SK-N-SH (cell line): ENCODE results near the gene C8G. TPM values are rescaled to one million over a fixed set of nuclear protein-coding genes. Genes with fewer than 3 reads are reported as not detected.

Experiments used
- CTCF ChIA-PET: fragments of 300-600, 350-600 bp; formaldehyde crosslinking; extraction: SDS; loops from one replicate; lab custom pipeline; 2021; lab: Yijun Ruan, JAX
- POLR2A ChIA-PET: fragments of 350-600 bp; sonication (Branson Sonifier 250); formaldehyde crosslinking; extraction: SDS; loops from one replicate; lab custom pipeline; 2020; ENCODE audit warnings: antibody characterized with exemption, inconsistent platforms; lab: Yijun Ruan, JAX
- DNase-seq: peaks from one replicate; pipeline ENCODE4 v3.0.0; 2012
- H2AFZ ChIP-seq: fragments of 200-600 bp; sonication (generic); 2 replicates; pipeline ENCODE4 v1.8.1; 2016; ENCODE audit warnings: antibody characterized with exemption, mild to moderate bottlenecking, low read depth
- H3F3A ChIP-seq: fragments of 200-600 bp; sonication (generic); replicated peaks from 2 replicates; pipeline ENCODE3; 2016; ENCODE audit warnings: antibody characterized with exemption, mild to moderate bottlenecking; ENCODE audit not compliant: insufficient read depth
- H3K27ac ChIP-seq, 2 experiments: fragments of 200-500 bp in 1 of 2; fragments of 200-600 bp in 1 of 2; sonication (Bioruptor generic) in 1 of 2; sonication (generic), shearing (Covaris generic) in 1 of 2; 2 replicates each; pipeline versions ENCODE4 v1.5.1 to v1.6.1; 2014 to 2016; ENCODE audit warnings: low read depth in 2 of 2, inconsistent platforms in 1 of 2, low read length in 1 of 2, mild to moderate bottlenecking in 1 of 2, mixed read lengths in 1 of 2
- H3K27me3 ChIP-seq: fragments of 200-600 bp; sonication (generic), shearing (Covaris generic); 2 replicates; pipeline ENCODE4 v1.6.1; 2016; ENCODE audit warnings: mixed run types; ENCODE audit not compliant: insufficient read depth
- H3K36me3 ChIP-seq, 2 experiments: fragments of 200-500 bp in 1 of 2; fragments of 200-600 bp in 1 of 2; sonication (Bioruptor generic) in 1 of 2; sonication (generic) in 1 of 2; replicated peaks in 1 of 2; 2 replicates each; pipeline versions ENCODE3 to v1.5.1; 2014 to 2016; ENCODE audit warnings: low read length in 1 of 2, mild to moderate bottlenecking in 1 of 2; ENCODE audit not compliant: insufficient read depth in 2 of 2, control insufficient read depth in 1 of 2
- H3K4me1 ChIP-seq, 2 experiments: fragments of 200-500 bp in 1 of 2; fragments of 200-600 bp in 1 of 2; sonication (Bioruptor generic) in 1 of 2; sonication (generic), shearing (Covaris generic) in 1 of 2; 2 replicates each; pipeline versions ENCODE4 v1.5.1 to v1.6.1; 2014 to 2016; ENCODE audit warnings: low read depth in 1 of 2, low read length in 1 of 2, mixed run types in 1 of 2; ENCODE audit not compliant: insufficient read depth in 2 of 2, control insufficient read depth in 1 of 2
- H3K4me2 ChIP-seq: fragments of 200-600 bp; sonication (generic), shearing (Covaris generic); 2 replicates; pipeline ENCODE4 v1.6.1; 2017; ENCODE audit warnings: mixed run types
- H3K4me3 ChIP-seq, 2 experiments: fragments of 200-500 bp in 1 of 2; fragments of 200-600 bp in 1 of 2; sonication (Bioruptor generic) in 1 of 2; sonication (generic), shearing (Covaris generic) in 1 of 2; 2 replicates each; pipeline versions ENCODE4 v1.5.1 to v1.8.1; 2014 to 2016; ENCODE audit warnings: low read depth in 2 of 2, inconsistent platforms in 1 of 2, low read length in 1 of 2, mild to moderate bottlenecking in 1 of 2, mixed read lengths in 1 of 2, moderate library complexity in 1 of 2
- H3K79me2 ChIP-seq: fragments of 200-600 bp; sonication (generic); 2 replicates; pipeline ENCODE4 v1.8.1; 2017; ENCODE audit warnings: mild to moderate bottlenecking; ENCODE audit not compliant: insufficient read depth
- H3K9ac ChIP-seq: fragments of 200-600 bp; sonication (generic); 2 replicates; pipeline ENCODE4 v1.6.1; 2017; ENCODE audit warnings: mixed run types
- H3K9me2 ChIP-seq: fragments of 200-600 bp; sonication (generic); 2 replicates; pipeline ENCODE4 v1.6.1; 2017; ENCODE audit warnings: mixed run types
- H3K9me3 ChIP-seq: fragments of 200-600 bp; sonication (generic); 2 replicates; pipeline ENCODE4 v1.6.1; 2017; ENCODE audit warnings: mixed run types, mild to moderate bottlenecking, moderate library complexity
- H4K20me1 ChIP-seq: fragments of 200-600 bp; sonication (generic); 2 replicates; pipeline ENCODE4 v1.6.1; 2017; ENCODE audit warnings: mild to moderate bottlenecking, mixed run types; ENCODE audit not compliant: insufficient read depth
- CHD2 ChIP-seq: fragments of 150-350 bp; IDR thresholded peaks from 2 replicates; pipeline ENCODE4 v1.6.1; 2018; ENCODE audit warnings: low read length; ENCODE audit not compliant: partially characterized antibody
- CTCF ChIP-seq: fragments of 200-600 bp; sonication (generic); IDR thresholded peaks from 2 replicates; pipeline ENCODE4 v1.6.1; 2017; ENCODE audit warnings: antibody characterized with exemption, mild to moderate bottlenecking, moderate library complexity
- FOXM1 ChIP-seq: IDR thresholded peaks from 2 replicates; pipeline ENCODE4 v1.4.0; 2012; ENCODE audit warnings: low read depth, mild to moderate bottlenecking
- GATA2 ChIP-seq: sonication (generic); formaldehyde crosslinking; IDR thresholded peaks from 2 replicates; pipeline ENCODE4 v1.5.0; 2020; ENCODE audit warnings: mild to moderate bottlenecking, missing genetic modification reagents
- MEF2A ChIP-seq: IDR thresholded peaks from 2 replicates; pipeline ENCODE4 v1.4.0; 2012; ENCODE audit warnings: low read depth, borderline replicate concordance
- MXI1 ChIP-seq: IDR thresholded peaks from 2 replicates; pipeline ENCODE4 v1.6.1; 2012; ENCODE audit warnings: mild to moderate bottlenecking, low read depth, low read length, improper control_type of control experiment
- NRF1 ChIP-seq: IDR thresholded peaks from 2 replicates; pipeline ENCODE4 v1.6.1; 2012; ENCODE audit warnings: low read depth, mild to moderate bottlenecking, low read length
- POLR2AphosphoS5 ChIP-seq: IDR thresholded peaks from 2 replicates; pipeline ENCODE4 v1.6.1; 2012; ENCODE audit warnings: low read depth, low read length
- RAD21 ChIP-seq: IDR thresholded peaks from 2 replicates; pipeline ENCODE4 v1.6.1; 2012; ENCODE audit warnings: mild to moderate bottlenecking, low read length
- RXRA ChIP-seq: IDR thresholded peaks from 2 replicates; pipeline ENCODE4 v1.4.0; 2012; ENCODE audit warnings: low read depth, mild to moderate bottlenecking, borderline replicate concordance
- SMC3 ChIP-seq: IDR thresholded peaks from 2 replicates; pipeline ENCODE4 v1.6.1; 2012; ENCODE audit warnings: low read depth, low read length, improper control_type of control experiment
- TAF1 ChIP-seq: IDR thresholded peaks from 2 replicates; pipeline ENCODE4 v1.6.1; 2012; ENCODE audit warnings: low read depth, mild to moderate bottlenecking, low read length, moderate library complexity, borderline replicate concordance
- TCF12 ChIP-seq: IDR thresholded peaks from 2 replicates; pipeline ENCODE4 v1.4.0; 2012
- TEAD4 ChIP-seq: IDR thresholded peaks from 2 replicates; pipeline ENCODE4 v1.4.0; 2012; ENCODE audit warnings: mild to moderate bottlenecking, borderline replicate concordance; ENCODE audit not compliant: insufficient read depth
- USF1 ChIP-seq: IDR thresholded peaks from 2 replicates; pipeline ENCODE4 v1.4.0; 2012; ENCODE audit warnings: low read depth, borderline replicate concordance
- YY1 ChIP-seq: IDR thresholded peaks from 2 replicates; pipeline ENCODE4 v1.4.0; 2012; ENCODE audit warnings: low read depth, mild to moderate bottlenecking
- WGBS: methylation state at CpG from one replicate; pipeline ENCODE4 v1.1.6; 2017; ENCODE audit warnings: low lambda C conversion rate; 5-methylcytosine and 5-hydroxymethylcytosine counted together
- polyA plus RNA-seq, 3 experiments: library from polyadenylated mRNA; depleted of rRNA; stranded (reverse); fragments of >200 nt; gene quantifications; 2 replicates each; pipeline ENCODE4 v1.2.3, GENCODE V29; 2012
- TF ChIP-seq, protein P1 (sequence below): fragments of 150-350 bp; IDR thresholded peaks from 2 replicates; pipeline ENCODE4 v1.6.1; 2016; ENCODE audit warnings: mild to moderate bottlenecking, low read depth, low read length
- TF ChIP-seq, protein P2 (sequence below): IDR thresholded peaks from 2 replicates; pipeline ENCODE4 v1.6.1; 2012; ENCODE audit warnings: mild to moderate bottlenecking, low read depth, low read length, moderate library complexity
- TF ChIP-seq, protein P3 (sequence below): IDR thresholded peaks from 2 replicates; pipeline ENCODE4 v1.4.0; 2012; ENCODE audit warnings: low read depth, borderline replicate concordance

C8G gene
- polyA plus RNA-seq, 1 of the 3 experiments (the other 2 are of a cell fraction): 0.28 TPM

DNA sequence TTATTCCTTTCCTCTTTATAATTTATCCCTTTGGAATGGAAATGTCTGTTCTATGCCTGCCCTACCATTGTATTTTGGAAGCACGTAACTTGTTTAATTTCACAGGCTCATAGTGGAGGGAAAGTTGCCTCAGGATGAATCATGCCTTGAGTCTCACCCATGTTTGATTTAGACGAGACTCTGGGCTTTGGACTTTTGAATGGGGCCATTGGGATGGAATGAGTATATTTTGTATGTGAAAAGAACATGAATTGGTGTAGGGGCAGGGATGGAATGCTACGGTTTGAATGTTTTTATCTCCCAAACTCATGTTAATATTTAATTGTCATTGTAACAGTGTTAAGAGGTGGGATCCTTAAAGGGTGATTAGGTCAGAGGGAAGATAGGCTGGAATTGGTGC lies 10.8 kb upstream of the C8G start:
- Histone ChIP-seq H3K4me1 (no peaks in the 10 kb centered on the region), H3K9me3 (no peaks in the 10 kb centered on the region), H3K27ac (no peak overlapping the region), H4K20me1 (no peaks in the 10 kb centered on the region), H3K9me2 (no peaks in the 10 kb centered on the region), H3K79me2 (no peaks in the 10 kb centered on the region), H3K27me3 (no peaks in the 10 kb centered on the region), H3K36me3 (peaks cover under 1 to 27% of the 10 kb centered on the region in 2 experiments), H3K4me3 (no peak overlapping the region), H3K4me2 (no peak overlapping the region), H2AFZ (no peak overlapping the region), H3F3A (peaks cover 13% of the 10 kb centered on the region), H3K9ac (no peak overlapping the region)
- ChIA-PET POLR2A (no interaction called here), CTCF (no interaction called here)
- 89% methylated on average over 3 of the region's 3 CpGs for WGBS
- no peak for DNase-seq
- TF ChIP-seq CHD2 (no peak), TCF12 (no peak), MXI1 (no peak), POLR2AphosphoS5 (no peak), TAF1 (no peak), FOXM1 (no peak), SMC3 (no peak)
- TF ChIP-seq, protein P1, sequence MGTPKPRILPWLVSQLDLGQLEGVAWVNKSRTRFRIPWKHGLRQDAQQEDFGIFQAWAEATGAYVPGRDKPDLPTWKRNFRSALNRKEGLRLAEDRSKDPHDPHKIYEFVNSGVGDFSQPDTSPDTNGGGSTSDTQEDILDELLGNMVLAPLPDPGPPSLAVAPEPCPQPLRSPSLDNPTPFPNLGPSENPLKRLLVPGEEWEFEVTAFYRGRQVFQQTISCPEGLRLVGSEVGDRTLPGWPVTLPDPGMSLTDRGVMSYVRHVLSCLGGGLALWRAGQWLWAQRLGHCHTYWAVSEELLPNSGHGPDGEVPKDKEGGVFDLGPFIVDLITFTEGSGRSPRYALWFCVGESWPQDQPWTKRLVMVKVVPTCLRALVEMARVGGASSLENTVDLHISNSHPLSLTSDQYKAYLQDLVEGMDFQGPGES: no peak

DNA sequence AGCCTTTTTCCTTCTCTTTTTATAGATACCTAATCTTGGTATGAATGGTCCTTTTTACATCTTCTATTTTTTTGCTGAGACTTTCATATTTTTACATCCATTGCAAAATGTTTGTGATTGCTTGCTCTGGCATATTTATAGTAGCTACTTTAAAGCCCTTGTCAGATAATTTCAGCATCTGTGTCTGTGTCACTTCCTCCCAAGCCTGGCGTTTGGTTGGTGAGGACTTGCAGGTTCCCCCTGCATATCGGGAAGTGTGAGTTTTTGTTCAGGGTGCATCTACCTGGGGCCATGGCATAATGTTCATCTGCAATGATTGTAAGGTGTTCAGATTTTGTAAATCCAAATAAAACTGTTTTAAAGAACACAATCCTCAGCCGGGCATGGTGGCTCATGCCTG lies 9.4 kb upstream of the C8G start:
- no peaks in the 10 kb centered on the region for H3K4me1 ChIP-seq
- no peak overlapping the region for H3K9ac ChIP-seq
- ChIA-PET CTCF (no interaction called here), POLR2A (no interaction called here)
- H3K27ac ChIP-seq: no peak overlapping the region
- H3F3A ChIP-seq: peaks cover 14% of the 10 kb centered on the region
- no peak overlapping the region for H3K4me2 ChIP-seq
- no peak overlapping the region for H2AFZ ChIP-seq
- no peaks in the 10 kb centered on the region for H3K79me2 ChIP-seq
- H4K20me1 ChIP-seq: no peaks in the 10 kb centered on the region
- no peaks in the 10 kb centered on the region for H3K9me3 ChIP-seq
- peaks cover 15 to 27% of the 10 kb centered on the region in 2 experiments for H3K36me3 ChIP-seq
- H3K27me3 ChIP-seq: no peaks in the 10 kb centered on the region
- no peak for DNase-seq
- no peak overlapping the region for H3K4me3 ChIP-seq
- WGBS: 96% methylated on average over 3 of the region's 3 CpGs
- TF ChIP-seq GATA2 (CRISPR knock-in tag): no peak
- no peak for TF ChIP-seq YY1
- TF ChIP-seq RXRA: no peak
- TF ChIP-seq NRF1: no peak
- TF ChIP-seq, protein P2, sequence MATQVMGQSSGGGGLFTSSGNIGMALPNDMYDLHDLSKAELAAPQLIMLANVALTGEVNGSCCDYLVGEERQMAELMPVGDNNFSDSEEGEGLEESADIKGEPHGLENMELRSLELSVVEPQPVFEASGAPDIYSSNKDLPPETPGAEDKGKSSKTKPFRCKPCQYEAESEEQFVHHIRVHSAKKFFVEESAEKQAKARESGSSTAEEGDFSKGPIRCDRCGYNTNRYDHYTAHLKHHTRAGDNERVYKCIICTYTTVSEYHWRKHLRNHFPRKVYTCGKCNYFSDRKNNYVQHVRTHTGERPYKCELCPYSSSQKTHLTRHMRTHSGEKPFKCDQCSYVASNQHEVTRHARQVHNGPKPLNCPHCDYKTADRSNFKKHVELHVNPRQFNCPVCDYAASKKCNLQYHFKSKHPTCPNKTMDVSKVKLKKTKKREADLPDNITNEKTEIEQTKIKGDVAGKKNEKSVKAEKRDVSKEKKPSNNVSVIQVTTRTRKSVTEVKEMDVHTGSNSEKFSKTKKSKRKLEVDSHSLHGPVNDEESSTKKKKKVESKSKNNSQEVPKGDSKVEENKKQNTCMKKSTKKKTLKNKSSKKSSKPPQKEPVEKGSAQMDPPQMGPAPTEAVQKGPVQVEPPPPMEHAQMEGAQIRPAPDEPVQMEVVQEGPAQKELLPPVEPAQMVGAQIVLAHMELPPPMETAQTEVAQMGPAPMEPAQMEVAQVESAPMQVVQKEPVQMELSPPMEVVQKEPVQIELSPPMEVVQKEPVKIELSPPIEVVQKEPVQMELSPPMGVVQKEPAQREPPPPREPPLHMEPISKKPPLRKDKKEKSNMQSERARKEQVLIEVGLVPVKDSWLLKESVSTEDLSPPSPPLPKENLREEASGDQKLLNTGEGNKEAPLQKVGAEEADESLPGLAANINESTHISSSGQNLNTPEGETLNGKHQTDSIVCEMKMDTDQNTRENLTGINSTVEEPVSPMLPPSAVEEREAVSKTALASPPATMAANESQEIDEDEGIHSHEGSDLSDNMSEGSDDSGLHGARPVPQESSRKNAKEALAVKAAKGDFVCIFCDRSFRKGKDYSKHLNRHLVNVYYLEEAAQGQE: no peak
- TF ChIP-seq, protein P3, sequence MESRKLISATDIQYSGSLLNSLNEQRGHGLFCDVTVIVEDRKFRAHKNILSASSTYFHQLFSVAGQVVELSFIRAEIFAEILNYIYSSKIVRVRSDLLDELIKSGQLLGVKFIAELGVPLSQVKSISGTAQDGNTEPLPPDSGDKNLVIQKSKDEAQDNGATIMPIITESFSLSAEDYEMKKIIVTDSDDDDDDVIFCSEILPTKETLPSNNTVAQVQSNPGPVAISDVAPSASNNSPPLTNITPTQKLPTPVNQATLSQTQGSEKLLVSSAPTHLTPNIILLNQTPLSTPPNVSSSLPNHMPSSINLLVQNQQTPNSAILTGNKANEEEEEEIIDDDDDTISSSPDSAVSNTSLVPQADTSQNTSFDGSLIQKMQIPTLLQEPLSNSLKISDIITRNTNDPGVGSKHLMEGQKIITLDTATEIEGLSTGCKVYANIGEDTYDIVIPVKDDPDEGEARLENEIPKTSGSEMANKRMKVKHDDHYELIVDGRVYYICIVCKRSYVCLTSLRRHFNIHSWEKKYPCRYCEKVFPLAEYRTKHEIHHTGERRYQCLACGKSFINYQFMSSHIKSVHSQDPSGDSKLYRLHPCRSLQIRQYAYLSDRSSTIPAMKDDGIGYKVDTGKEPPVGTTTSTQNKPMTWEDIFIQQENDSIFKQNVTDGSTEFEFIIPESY: no peak
- no peak for TF ChIP-seq USF1
- no peak for TF ChIP-seq MXI1
- TF ChIP-seq TEAD4: no peak
- no peak for TF ChIP-seq FOXM1
- no peak for TF ChIP-seq CTCF
- TF ChIP-seq RAD21: no peak
- no peak for TF ChIP-seq MEF2A
- TF ChIP-seq, all 33 proteins: peak for 0
- H3K9me2 ChIP-seq: no peaks in the 10 kb centered on the region
